GM21447 (cell line): ENCODE measurements around the gene STK32C.
"Not testable (repeated sequence)": the region's sequence is repeated elsewhere in the genome, so short reads cannot be mapped to it uniquely, and the experiment has no call there.

Source experiments
- ATAC-seq: cut with Tn5 transposase; IDR thresholded peaks from one replicate; pipeline ENCODE4 v1.9.1; 2021; ENCODE audit not compliant: unreplicated experiment

The STK32C gene

DNA sequence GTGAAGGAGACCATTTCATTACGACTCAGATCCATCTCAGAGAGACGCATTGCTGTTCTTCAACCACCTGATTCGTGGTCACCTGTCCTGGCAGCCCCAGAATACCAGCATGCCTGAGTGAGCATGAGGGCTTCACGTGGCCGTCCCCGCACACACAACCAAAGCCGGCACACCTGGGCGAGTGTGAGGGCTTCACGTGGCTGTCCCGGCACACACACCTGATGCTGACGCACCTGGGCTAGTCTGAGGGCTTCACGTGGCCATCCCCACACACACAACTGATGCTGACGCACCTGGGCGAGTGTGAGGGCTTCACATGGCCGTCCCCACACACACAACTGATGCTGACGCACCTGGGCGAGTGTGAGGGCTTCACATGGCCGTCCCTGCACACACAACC is 86.8 kb downstream of the STK32C start:
- ATAC-seq = not testable (repeated sequence)

DNA sequence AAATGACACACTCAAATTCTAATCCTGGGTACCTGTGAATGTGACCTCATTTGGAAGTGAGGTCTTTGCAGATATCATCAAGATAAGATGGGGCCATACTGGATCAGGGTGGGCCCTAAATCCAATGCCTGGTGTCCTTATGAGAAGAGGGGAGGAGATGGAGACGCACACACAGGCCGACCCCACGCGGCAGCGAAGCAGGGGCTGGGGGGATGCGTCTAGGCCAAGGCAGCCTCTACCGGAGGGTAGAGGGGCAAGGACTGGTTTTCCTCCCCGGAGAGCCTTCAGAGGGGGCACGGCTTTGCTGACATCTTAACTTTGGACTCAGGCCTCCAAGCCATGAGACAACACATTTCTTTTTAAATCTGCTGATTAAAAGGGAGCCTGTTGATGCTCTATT is 87.7 kb downstream of the STK32C start:
- ATAC-seq = no peak

- ATAC-seq = no peak
These were observed 88.3 kb downstream of the STK32C start for GRCh38 chr10:132219486-132219885.

GRCh38 chr10:132216441-132216840 is 91.3 kb downstream of the STK32C start:
- ATAC-seq = not testable (repeated sequence)

- ATAC-seq = no peak
These were observed 93.8 kb downstream of the STK32C start for GRCh38 chr10:132213917-132214316.

- ATAC-seq = no peak
These were observed 94.9 kb downstream of the STK32C start for GRCh38 chr10:132212816-132213215.

GRCh38 chr10:132211246-132211645 is 96.5 kb downstream of the STK32C start:
- no peak for ATAC-seq

GRCh38 chr10:132210766-132211165 is 97.0 kb downstream of the STK32C start:
- ATAC-seq = no peak

- ATAC-seq = no peak
These were observed 97.7 kb downstream of the STK32C start for GRCh38 chr10:132209978-132210530.

GRCh38 chr10:132209130-132209529 is 98.6 kb downstream of the STK32C start:
- no peak for ATAC-seq

DNA sequence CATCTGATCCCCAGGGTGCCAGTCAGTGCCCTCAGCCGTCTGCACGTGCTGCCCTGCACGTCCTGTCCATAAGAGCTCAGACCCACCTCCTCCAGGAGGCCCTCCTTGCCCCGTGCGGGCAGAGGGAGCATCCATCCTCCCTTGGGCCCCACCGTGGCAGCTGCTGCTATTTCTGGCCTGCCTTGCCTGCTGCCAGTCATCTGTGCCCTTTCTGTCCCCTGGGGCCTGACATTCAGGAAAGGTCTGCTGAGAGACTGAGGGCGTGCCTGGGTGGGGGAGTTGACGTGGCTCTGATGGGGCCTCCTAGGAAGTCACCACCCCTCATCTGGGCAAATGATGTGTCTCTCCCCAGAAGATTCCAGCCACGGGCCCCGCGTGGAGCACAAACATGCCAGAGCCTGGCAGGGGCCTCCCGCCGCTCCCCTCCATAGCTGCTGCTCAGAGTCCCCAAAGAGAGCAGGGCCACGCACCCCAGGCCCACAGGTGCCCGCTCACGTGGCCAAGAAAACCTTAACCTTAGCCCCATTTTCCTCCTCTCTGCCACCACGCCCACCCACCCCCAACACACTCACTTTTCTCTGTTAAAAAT is 99.2 kb downstream of the STK32C start:
- no peak for ATAC-seq

DNA sequence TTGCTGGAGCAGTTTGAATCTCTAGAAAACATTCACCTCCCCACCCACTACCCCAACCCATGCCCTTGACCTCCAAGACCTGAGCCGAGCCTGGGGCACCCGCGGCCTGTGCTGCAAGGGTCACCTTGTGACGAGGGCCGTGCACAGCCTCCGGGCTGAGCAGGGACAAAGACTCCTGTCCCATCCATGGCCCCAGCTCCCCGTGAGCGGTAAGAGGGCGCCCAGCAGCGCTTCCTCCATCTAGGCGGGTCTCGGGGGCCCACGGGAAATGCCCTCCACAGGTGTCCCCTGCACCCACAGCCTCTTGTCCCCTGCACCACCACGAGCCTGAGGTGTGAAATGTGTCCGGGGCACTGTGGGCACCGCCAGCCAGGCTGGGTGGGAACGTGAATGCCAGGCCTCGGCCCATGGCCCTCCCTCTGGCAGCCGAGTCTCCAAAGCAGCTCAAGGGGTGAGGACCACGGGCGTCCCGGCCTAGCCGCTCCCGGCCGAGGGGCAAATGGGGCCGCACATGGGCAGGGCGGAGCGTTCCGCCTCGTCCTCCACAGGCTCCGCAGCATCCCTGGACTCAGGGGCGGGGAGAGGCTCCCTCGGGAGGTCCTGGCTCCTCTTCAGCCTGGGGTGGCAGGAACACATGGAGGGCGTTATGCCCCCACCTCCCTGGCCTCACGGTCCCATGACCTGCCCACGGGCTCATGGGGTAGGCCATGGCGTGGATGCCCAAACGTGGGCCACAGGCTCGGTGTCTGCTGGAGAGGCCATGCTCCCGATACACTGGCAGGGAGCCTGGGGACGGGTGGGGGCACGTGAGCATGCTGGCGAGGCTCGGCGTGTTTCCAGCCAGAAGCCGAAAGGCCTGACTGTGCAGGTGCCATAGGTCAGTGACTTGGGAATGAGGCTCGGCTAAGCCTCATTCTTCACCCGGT is 100.0 kb downstream of the STK32C start:
- ATAC-seq = no peak

GRCh38 chr10:132206806-132207535 is 100.8 kb downstream of the STK32C start:
- ATAC-seq = no peak

GRCh38 chr10:132206377-132206745 is 101.4 kb downstream of the STK32C start:
- ATAC-seq = no peak

DNA sequence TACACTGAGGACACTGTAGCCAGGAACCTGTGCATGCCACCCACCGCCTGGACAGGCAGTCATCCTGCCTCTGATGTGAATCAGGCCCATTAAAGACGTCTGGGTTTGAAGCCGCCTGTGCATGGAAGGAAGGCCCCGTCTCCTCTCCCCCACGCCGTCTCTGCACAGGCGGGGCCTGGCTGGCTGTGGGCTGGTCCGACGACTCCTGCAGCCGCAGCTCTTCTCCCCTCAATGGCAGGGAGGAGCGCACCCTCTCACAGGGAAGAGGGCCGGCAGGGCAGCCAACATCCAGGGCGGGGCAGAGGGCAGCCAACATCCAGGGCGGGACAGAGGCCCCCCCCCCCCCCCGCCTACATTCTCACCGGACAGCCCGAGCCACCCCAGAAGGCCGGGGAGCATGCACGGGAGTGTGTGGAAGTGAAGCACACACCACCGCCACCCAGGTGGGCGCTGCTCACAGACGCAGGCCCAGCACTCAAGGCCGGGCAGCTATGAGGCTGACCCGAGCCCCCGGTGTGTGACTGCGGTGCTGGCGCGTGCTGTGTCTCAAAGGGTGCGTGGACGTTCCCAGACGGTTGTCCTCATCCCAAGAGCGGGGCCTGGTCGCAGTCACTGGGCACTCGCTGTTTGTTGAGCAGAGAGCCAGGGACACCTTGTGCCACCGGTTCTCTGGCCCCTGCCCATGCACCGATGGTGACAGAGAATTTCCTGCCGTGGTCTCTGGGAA is 101.9 kb downstream of the STK32C start:
- ATAC-seq = no peak

GRCh38 chr10:132204781-132205473 is 102.8 kb downstream of the STK32C start:
- no peak for ATAC-seq

DNA sequence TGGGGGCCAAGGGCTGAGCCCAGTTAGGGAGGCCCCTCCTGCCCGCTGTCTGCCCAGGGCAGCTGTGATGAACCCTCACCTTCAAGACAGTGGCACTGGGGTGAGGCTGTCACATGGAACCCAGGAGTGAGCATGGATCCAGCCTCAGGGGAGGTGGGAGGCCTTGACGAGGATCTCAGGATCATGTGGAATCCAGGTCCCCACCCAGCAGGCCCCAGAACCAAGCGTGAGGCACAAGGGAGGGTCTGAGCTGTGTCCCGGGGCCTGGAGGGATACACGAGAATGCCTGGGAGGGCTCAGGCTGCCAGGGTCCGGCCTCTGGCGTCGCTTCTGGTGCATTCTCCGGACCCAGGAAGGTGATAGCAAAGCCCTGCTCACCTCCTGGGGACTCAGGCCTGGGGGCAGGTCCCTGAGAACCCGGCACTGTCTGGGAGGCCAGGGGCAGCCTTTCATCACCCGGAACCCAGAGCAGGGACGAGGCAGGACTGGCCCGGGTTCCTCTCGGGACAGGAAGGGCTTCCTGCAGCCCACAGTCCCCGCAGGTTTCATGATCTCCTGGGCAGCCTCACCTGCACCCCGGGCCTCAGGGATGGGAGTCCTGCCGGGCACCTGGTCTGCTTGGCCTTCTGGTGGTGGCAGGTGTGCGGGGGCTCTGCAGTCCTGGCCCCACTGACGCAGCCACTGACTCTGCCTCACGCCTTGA is 103.5 kb downstream of the STK32C start:
- no peak for ATAC-seq

DNA sequence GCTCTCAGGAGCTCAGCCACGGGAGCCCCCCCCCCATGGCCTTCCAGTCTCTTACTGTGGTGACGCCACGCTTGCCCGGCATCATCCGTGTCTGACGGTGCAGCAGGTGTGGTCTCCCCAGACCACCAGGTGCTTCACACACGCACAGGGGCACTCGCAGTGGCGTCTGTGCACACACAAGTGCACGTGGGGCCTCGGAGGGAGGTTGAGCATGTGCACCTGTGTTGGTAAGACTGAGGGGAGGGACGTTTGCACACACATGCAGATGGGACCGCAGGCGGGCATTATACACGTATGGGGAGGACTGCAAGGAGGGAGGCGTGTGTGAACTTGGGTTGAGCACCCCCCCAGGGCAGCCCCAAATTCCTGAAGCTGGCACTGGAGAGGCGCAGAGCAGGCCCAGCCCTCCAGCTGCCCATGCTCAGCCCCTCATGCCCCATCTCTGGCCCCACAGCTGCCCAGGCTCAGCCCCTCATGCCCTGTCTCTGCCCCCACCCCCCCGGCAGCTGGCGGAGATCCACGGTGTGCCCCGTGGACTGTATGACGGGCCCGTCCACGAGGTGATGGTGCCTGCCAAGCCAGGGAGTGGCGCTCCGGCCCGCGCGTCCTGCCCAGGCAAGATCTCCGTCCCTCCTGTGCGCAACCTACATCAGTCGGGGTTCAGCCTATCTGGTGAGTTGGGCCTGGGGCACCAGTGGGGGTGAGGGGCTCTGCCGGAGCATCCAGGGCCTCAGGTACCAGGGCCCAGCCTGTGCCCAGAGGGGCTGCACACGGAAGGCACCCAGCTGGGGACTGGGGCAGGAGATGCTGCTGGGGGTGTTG is 104.3 kb downstream of the STK32C start:
- no peak for ATAC-seq
